PC-3 (cell line): ENCODE data around the gene TMPRSS3. TPM values are rescaled to one million over a fixed set of nuclear protein-coding genes. Genes with fewer than 3 reads are reported as not detected.
A peak's percentile ranks its signal among the peaks of the same experiment; 100 is the strongest.

Experiments
- ATAC-seq: fragments of 200-7000 bp; cut with Tn5 transposase; 2 replicates; pipeline ENCODE4 v1.9.1; 2020; ENCODE audit warnings: mild to moderate bottlenecking, moderate library complexity
- BruUV-seq: library from RNA; stranded (reverse); fragments of 400-500 nt; replicated peaks from 2 replicates; lab custom pipeline; 2021; lab: Mats Ljungman, UMichigan
- CTCF ChIA-PET: fragments of 300-600 bp; sonication (Branson Sonifier 250); formaldehyde crosslinking; loops from one replicate; lab custom pipeline; 2022; ENCODE audit warnings: antibody characterized with exemption; lab: Charles Lee
- POLR2A ChIA-PET: fragments of 300-600 bp; sonication (Branson Sonifier 250); formaldehyde crosslinking; loops from one replicate; lab custom pipeline; 2022; ENCODE audit warnings: antibody characterized with exemption; ENCODE audit not compliant: unreplicated experiment; lab: Charles Lee
- DNase-seq: peaks from one replicate; pipeline ENCODE4 v3.0.0-alpha.2; 2015
- H2AFZ ChIP-seq: fragments of 300-600 bp; sonication (generic); 2 replicates; pipeline ENCODE4 v1.6.0; 2016; ENCODE audit warnings: antibody characterized with exemption, low read length
- H3F3A ChIP-seq: fragments of 300-600 bp; sonication (generic); one replicate; pipeline ENCODE4 v1.6.0; 2017; ENCODE audit warnings: antibody characterized with exemption, low read length, control low read depth, mild to moderate bottlenecking; ENCODE audit not compliant: unreplicated experiment
- H3K27ac ChIP-seq: fragments of 300-600 bp; sonication (generic); 2 replicates; pipeline ENCODE4 v1.5.1; 2016; ENCODE audit warnings: mild to moderate bottlenecking, low read length
- H3K27me3 ChIP-seq: fragments of 300-600 bp; sonication (generic); 2 replicates; pipeline ENCODE4 v1.6.1; 2016; ENCODE audit warnings: low read length, mixed read lengths
- H3K36me3 ChIP-seq: fragments of 300-600 bp; sonication (generic); 2 replicates; pipeline ENCODE4 v1.6.1; 2016; ENCODE audit warnings: low read depth, mixed run types, low read length, mixed read lengths
- H3K4me1 ChIP-seq: fragments of 300-600 bp; sonication (generic); 2 replicates; pipeline ENCODE4 v1.5.1; 2016; ENCODE audit warnings: low read length; ENCODE audit not compliant: insufficient read depth
- H3K4me2 ChIP-seq: fragments of 300-600 bp; sonication (generic); 2 replicates; pipeline ENCODE4 v1.6.0; 2016; ENCODE audit warnings: low read length
- H3K4me3 ChIP-seq: fragments of 300-600 bp; sonication (generic); 2 replicates; pipeline ENCODE4 v1.5.1; 2016; ENCODE audit warnings: mild to moderate bottlenecking, low read length, mixed read lengths
- H3K79me2 ChIP-seq: fragments of 300-600 bp; sonication (generic); 2 replicates; pipeline ENCODE4 v1.6.1; 2017; ENCODE audit warnings: low read length, mixed read lengths
- H3K9ac ChIP-seq: fragments of 300-600 bp; sonication (generic); 2 replicates; pipeline ENCODE4 v1.6.0; 2016; ENCODE audit warnings: mild to moderate bottlenecking, low read length
- H3K9me2 ChIP-seq: fragments of 300-600 bp; sonication (generic); replicated peaks from 2 replicates; pipeline ENCODE4 v1.6.1; 2016; ENCODE audit warnings: mixed run types, low read length, mixed read lengths
- H3K9me3 ChIP-seq: fragments of 300-600 bp; sonication (generic); 2 replicates; pipeline ENCODE4 v1.6.1; 2016; ENCODE audit warnings: low read length, mixed read lengths
- H4K20me1 ChIP-seq: fragments of 300-600 bp; sonication (generic); 2 replicates; pipeline ENCODE4 v1.6.1; 2016; ENCODE audit warnings: low read length, mixed read lengths
- EZH2 ChIP-seq: fragments of 300-600 bp; sonication (generic); IDR thresholded peaks from one replicate; pipeline ENCODE4 v1.6.1; 2017; ENCODE audit warnings: antibody characterized with exemption, mild to moderate bottlenecking, low read length; ENCODE audit not compliant: unreplicated experiment
- EZH2phosphoT487 ChIP-seq: fragments of 300-600 bp; sonication (generic); IDR thresholded peaks from 2 replicates; pipeline ENCODE4 v1.6.1; 2018; ENCODE audit warnings: mild to moderate bottlenecking, antibody characterized with exemption, low read length, borderline replicate concordance
- intact Hi-C: fragments of 100-400 bp; cut with micrococcal nuclease; formaldehyde crosslinking; loops from 2 replicates; pipeline ENCODE4 v1.9.0; 2023
- total RNA-seq: library from RNA; depleted of rRNA; stranded (reverse); fragments of >200 nt; gene quantifications from 2 replicates; pipeline ENCODE4 v1.2.3, GENCODE V29; 2014
- TF ChIP-seq, protein P1 (sequence below): fragments of 300-600 bp; sonication (generic); conservative IDR thresholded peaks from 2 replicates; pipeline ENCODE4 v1.5.1; 2017; ENCODE audit warnings: antibody characterized with exemption, low read depth, mild to moderate bottlenecking, low read length

TMPRSS3 gene
- total RNA-seq, 1 experiment from 2014 or later = not detected

DNA sequence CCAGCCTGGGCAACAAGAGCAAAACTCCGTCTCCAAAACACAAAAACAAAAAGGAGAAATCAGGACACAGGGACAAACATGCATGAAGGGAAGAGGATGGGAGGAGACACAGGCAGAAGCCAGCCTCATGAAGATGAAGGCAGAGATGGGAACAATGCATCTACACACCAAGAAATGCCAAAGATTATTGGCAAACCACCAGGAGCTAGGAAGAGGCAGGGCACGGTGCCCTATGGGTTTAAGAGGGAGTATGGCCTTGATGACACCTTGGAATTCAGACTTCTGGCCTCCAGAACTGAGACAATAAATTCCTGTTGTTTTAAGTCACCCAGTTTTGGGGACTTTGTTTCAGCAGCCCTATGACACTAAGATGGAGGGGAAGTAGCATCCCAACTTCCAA, 5.2 kb downstream of the TMPRSS3 start:
- BruUV-seq = TSS peak; percentile 95
- POLR2A ChIA-PET = no interaction called here
- intact Hi-C loops = no loop called here

DNA sequence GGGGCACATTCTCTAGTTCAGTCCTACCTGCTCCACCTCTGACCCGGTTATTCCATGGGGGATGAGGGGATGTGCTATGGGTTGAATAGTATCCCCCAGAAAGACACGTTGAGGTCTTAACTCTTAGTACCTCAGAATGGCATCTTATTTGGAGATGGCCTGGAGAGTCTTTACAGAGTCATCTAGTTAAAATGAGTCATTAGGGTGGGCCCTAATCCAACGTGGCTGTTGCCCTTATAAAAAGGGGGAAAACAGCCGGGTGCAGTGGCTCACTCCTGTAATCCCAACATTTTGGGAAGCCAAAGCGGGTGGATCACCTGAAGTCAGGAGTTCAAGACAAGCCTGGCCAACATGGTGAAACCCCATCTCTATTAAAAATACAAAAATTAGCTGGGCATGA, 5.7 kb downstream of the TMPRSS3 start:
- no peak overlapping the region; the same call in 1 of the 2 replicates for H2AFZ ChIP-seq
- no peaks in the 10 kb centered on the region for H3F3A ChIP-seq
- ATAC-seq (peak; percentile 42), DNase-seq (peak; percentile 59)
- no peaks in the 10 kb centered on the region for H3K36me3 ChIP-seq
- peaks cover 31% of the 10 kb centered on the region for H3K4me1 ChIP-seq
- no peaks in the 10 kb centered on the region for H3K9me2 ChIP-seq
- TF ChIP-seq EZH2phosphoT487 (no peak), EZH2 (no peak)
- TF ChIP-seq, protein P1, sequence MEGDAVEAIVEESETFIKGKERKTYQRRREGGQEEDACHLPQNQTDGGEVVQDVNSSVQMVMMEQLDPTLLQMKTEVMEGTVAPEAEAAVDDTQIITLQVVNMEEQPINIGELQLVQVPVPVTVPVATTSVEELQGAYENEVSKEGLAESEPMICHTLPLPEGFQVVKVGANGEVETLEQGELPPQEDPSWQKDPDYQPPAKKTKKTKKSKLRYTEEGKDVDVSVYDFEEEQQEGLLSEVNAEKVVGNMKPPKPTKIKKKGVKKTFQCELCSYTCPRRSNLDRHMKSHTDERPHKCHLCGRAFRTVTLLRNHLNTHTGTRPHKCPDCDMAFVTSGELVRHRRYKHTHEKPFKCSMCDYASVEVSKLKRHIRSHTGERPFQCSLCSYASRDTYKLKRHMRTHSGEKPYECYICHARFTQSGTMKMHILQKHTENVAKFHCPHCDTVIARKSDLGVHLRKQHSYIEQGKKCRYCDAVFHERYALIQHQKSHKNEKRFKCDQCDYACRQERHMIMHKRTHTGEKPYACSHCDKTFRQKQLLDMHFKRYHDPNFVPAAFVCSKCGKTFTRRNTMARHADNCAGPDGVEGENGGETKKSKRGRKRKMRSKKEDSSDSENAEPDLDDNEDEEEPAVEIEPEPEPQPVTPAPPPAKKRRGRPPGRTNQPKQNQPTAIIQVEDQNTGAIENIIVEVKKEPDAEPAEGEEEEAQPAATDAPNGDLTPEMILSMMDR = no peak
- peak overlapping the region; percentile 25 for H3K4me2 ChIP-seq
- CTCF ChIA-PET = no interaction called here
- intact Hi-C loops = no loop called here
- H3K4me3 ChIP-seq = no peak overlapping the region
- H3K9me3 ChIP-seq = no peaks in the 10 kb centered on the region
- no peaks in the 10 kb centered on the region for H4K20me1 ChIP-seq
- POLR2A ChIA-PET = no interaction called here
- H3K79me2 ChIP-seq = no peaks in the 10 kb centered on the region
- BruUV-seq = no TSS peak
- peak overlapping the region; percentile 38 for H3K9ac ChIP-seq
- H3K27me3 ChIP-seq = no peaks in the 10 kb centered on the region
- peak overlapping the region; percentile 70 for H3K27ac ChIP-seq

More for the DNA sequence above, 5.2 kb downstream of the TMPRSS3 start:
- H3K79me2 ChIP-seq = no peaks in the 10 kb centered on the region
- H2AFZ ChIP-seq = no peak overlapping the region
- H3K9me3 ChIP-seq = no peaks in the 10 kb centered on the region
- TF ChIP-seq EZH2phosphoT487 = no peak
- TF ChIP-seq, protein P1 = no peak
- TF ChIP-seq EZH2 = no peak
- H3K9ac ChIP-seq = no peak overlapping the region
- H3K27me3 ChIP-seq = no peaks in the 10 kb centered on the region
- no peaks in the 10 kb centered on the region for H3K9me2 ChIP-seq
- H3K27ac ChIP-seq = no peak overlapping the region
- no peak for ATAC-seq
- H3K4me1 ChIP-seq = peaks cover 31% of the 10 kb centered on the region
- no peaks in the 10 kb centered on the region for H4K20me1 ChIP-seq
- no peaks in the 10 kb centered on the region for H3F3A ChIP-seq
- CTCF ChIA-PET = no interaction called here
- no peak for DNase-seq
- no peaks in the 10 kb centered on the region for H3K36me3 ChIP-seq
- H3K4me3 ChIP-seq = no peak overlapping the region
- H3K4me2 ChIP-seq = no peak overlapping the region

DNA sequence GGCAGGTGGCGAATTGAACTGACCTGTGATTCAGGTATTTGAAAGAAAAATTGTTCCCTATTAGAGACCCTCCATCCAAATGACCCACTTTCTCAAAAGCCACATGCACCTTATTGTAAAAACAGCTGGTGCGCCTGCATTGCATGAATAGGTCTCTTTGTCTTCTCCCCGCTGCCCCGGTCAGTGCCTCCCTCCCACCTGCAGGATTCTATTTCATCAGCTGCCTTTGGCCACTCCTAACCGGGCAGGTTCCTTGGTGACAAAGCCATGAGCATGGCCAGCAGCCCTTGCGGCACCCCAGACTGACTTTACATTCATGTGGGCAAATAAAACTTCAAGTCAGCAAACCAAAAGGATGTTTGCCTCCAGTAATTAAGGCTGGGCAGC, 6.4 kb downstream of the TMPRSS3 start:
- H3K79me2 ChIP-seq = no peaks in the 10 kb centered on the region
- TF ChIP-seq, protein P1 = no peak
- no peak for TF ChIP-seq EZH2phosphoT487
- TF ChIP-seq EZH2 = no peak
- ChIA-PET POLR2A (no interaction called here), CTCF (interaction anchor here (0.6 kb wide), 1 partner anchor 71 kb away, joined by 3 read pairs; no protein-coding TSS in a partner anchor)
- H3K9me3 ChIP-seq = no peaks in the 10 kb centered on the region
- DNase-seq (peak; percentile 80), ATAC-seq (peak; percentile 89)
- H3K4me3 ChIP-seq = no peak overlapping the region
- H3K9ac ChIP-seq = 0 out of 2 replicates have a peak overlapping the region, but pooled peaks have one; percentile 5
- H3K27me3 ChIP-seq = no peaks in the 10 kb centered on the region
- peak overlapping the region; percentile 1 for H2AFZ ChIP-seq
- peak overlapping the region; percentile 25 for H3K4me2 ChIP-seq
- H3K27ac ChIP-seq = peak overlapping the region; percentile 70
- no peaks in the 10 kb centered on the region for H3K36me3 ChIP-seq
- no peaks in the 10 kb centered on the region for H3F3A ChIP-seq
- H3K9me2 ChIP-seq = no peaks in the 10 kb centered on the region
- H4K20me1 ChIP-seq = no peaks in the 10 kb centered on the region
- intact Hi-C loops = loop anchor here (1.0 kb wide), 1 partner anchor 14 kb away; the partner anchor contains the start of gene UBASH3A
- no TSS peak for BruUV-seq
- peaks cover 33% of the 10 kb centered on the region for H3K4me1 ChIP-seq
